B cell (primary cell): ENCODE data around the gene LMAN1. TPM values are rescaled to one million over a fixed set of nuclear protein-coding genes. Genes with fewer than 3 reads are reported as not detected.
A peak's percentile ranks its signal among the peaks of the same experiment; 100 is the strongest.

Experiments
- ATAC-seq: fragments of 200-7000 bp; cut with Tn5 transposase; one replicate; pipeline ENCODE4 v1.10.0; 2021; ENCODE audit warnings: low read depth, mild to moderate bottlenecking, moderate number of reproducible peaks, moderate library complexity
- CTCF ChIA-PET: fragments of 350-600 bp; sonication (Branson Sonifier 250); formaldehyde crosslinking; loops from one replicate; lab custom pipeline; 2021; ENCODE audit warnings: antibody characterized with exemption, inconsistent platforms; lab: Charles Lee
- POLR2A ChIA-PET: fragments of 350-600 bp; sonication (Branson Sonifier 250); formaldehyde crosslinking; loops from one replicate; lab custom pipeline; 2021; ENCODE audit warnings: antibody characterized with exemption; lab: Charles Lee
- DNase-seq: peaks from one replicate; pipeline ENCODE4 v3.0.0; 2013
- H2AFZ ChIP-seq: 2 replicates; pipeline ENCODE4 v1.6.1; 2012; ENCODE audit warnings: mild to moderate bottlenecking, low read depth, low read length; ENCODE audit not compliant: insufficient read depth, poor library complexity, severe bottlenecking
- H3K27ac ChIP-seq, 2 donors: 1 replicate in 1 of 2; 2 replicates in 1 of 2; pipeline ENCODE4 v1.5.1; 2012 to 2013; ENCODE audit warnings: low read length in 2 of 2, mild to moderate bottlenecking in 2 of 2, moderate library complexity in 1 of 2
- H3K27me3 ChIP-seq, 4 experiments: fragments of 200-600 bp in 1 of 4; sonication (generic) in 1 of 4; replicated peaks in 1 of 4; 1 replicate in 2 of 4; 2 replicates in 2 of 4; pipeline versions ENCODE4 v1.6.1 to v1.7.0; 2013 to 2016; ENCODE audit warnings: low read length in 3 of 4, mild to moderate bottlenecking in 2 of 4, mixed read lengths in 1 of 4, moderate library complexity in 1 of 4; ENCODE audit not compliant: insufficient read depth in 4 of 4, control insufficient read depth in 3 of 4; ENCODE audit errors: control extremely low read depth in 1 of 4
- H3K36me3 ChIP-seq, 2 experiments: replicated peaks in 1 of 2; 1 replicate in 1 of 2; 2 replicates in 1 of 2; pipeline versions ENCODE4 v1.6.1 to v1.7.1; 2013; ENCODE audit warnings: low read length in 1 of 2; ENCODE audit not compliant: insufficient read depth in 2 of 2, control insufficient read depth in 1 of 2; ENCODE audit errors: control extremely low read depth in 1 of 2, extremely low read depth in 1 of 2
- H3K4me1 ChIP-seq, 2 donors: fragments of 200-600 bp in 1 of 2; sonication (generic) in 1 of 2; 1 replicate in 1 of 2; 2 replicates in 1 of 2; pipeline versions ENCODE4 v1.5.1 to v1.6.1; 2013 to 2017; ENCODE audit warnings: low read length in 2 of 2; ENCODE audit not compliant: control insufficient read depth in 2 of 2, insufficient read depth in 2 of 2
- H3K4me2 ChIP-seq: replicated peaks from 2 replicates; pipeline ENCODE3; 2012; ENCODE audit warnings: mild to moderate bottlenecking, low read depth, low read length; ENCODE audit not compliant: poor library complexity, severe bottlenecking
- H3K4me3 ChIP-seq, 5 experiments: fragments of 200-600 bp in 1 of 5; sonication (generic) in 1 of 5; 1 replicate in 3 of 5; 2 replicates in 2 of 5; pipeline versions ENCODE4 v1.5.1 to v1.7.0; 2011 to 2016; ENCODE audit warnings: low read length in 4 of 5, mild to moderate bottlenecking in 4 of 5, low read depth in 2 of 5, control low read depth in 1 of 5, moderate library complexity in 1 of 5; ENCODE audit not compliant: insufficient read depth in 1 of 5; ENCODE audit errors: control extremely low read depth in 1 of 5, extremely low read depth in 1 of 5
- H3K79me2 ChIP-seq: fragments of 200-600 bp; sonication (generic); one replicate; pipeline ENCODE4 v1.6.0; 2016; ENCODE audit warnings: low read length; ENCODE audit not compliant: control insufficient read depth, insufficient read depth
- H3K9ac ChIP-seq: fragments of 200-600 bp; sonication (generic); 2 replicates; pipeline ENCODE4 v1.6.1; 2017; ENCODE audit warnings: mild to moderate bottlenecking, low read length, moderate library complexity
- H3K9me3 ChIP-seq, 3 donors: one replicate each; pipeline versions ENCODE4 v1.6.1 to v1.7.1; 2013; ENCODE audit warnings: low read length in 2 of 3; ENCODE audit not compliant: control insufficient read depth in 2 of 3, insufficient read depth in 1 of 3; ENCODE audit errors: control extremely low read depth in 1 of 3
- H4K20me1 ChIP-seq: 2 replicates; pipeline ENCODE4 v1.6.0; 2012; ENCODE audit warnings: mild to moderate bottlenecking, low read length; ENCODE audit not compliant: insufficient read depth, control insufficient read depth, poor library complexity, severe bottlenecking
- H3K27ac Mint-ChIP-seq: one replicate; pipeline ENCODE4 v1.8.0; 2021; ENCODE audit warnings: mixed read lengths
- H3K27me3 Mint-ChIP-seq: one replicate; pipeline ENCODE4 v1.8.0; 2021; ENCODE audit warnings: mixed read lengths
- H3K4me1 Mint-ChIP-seq: one replicate; pipeline ENCODE4 v1.8.0; 2021; ENCODE audit warnings: mixed read lengths
- H3K4me3 Mint-ChIP-seq: one replicate; pipeline ENCODE4 v1.8.0; 2021; ENCODE audit warnings: mixed read lengths
- H3K9me3 Mint-ChIP-seq: one replicate; pipeline ENCODE4 v1.8.0; 2022; ENCODE audit warnings: mixed read lengths; ENCODE audit not compliant: insufficient read depth
- EZH2 ChIP-seq: IDR thresholded peaks from 2 replicates; pipeline ENCODE4 v1.6.1; 2012; ENCODE audit warnings: borderline replicate concordance, low read depth, mild to moderate bottlenecking, moderate library complexity, low read length; ENCODE audit not compliant: insufficient read depth, poor library complexity, severe bottlenecking
- WGBS: methylation state at CpG from one replicate; pipeline ENCODE4 v1.1.5; 2013; ENCODE audit warnings: missing lambda C conversion rate; ENCODE audit not compliant: insufficient coverage; 5-methylcytosine and 5-hydroxymethylcytosine counted together
- intact Hi-C: fragments of 100-400 bp; cut with micrococcal nuclease; formaldehyde crosslinking; loops from one replicate; pipeline ENCODE4 v1.10.0; 2022
- polyA plus RNA-seq: library from polyadenylated mRNA; depleted of rRNA; stranded (reverse); fragments of >200 nt; gene quantifications from 2 replicates; pipeline ENCODE4 v1.2.3, GENCODE V29; 2012
- total RNA-seq, 2 donors: library from RNA; stranded (reverse); fragments of 120-200 nt in 1 of 2; gene quantifications; 1 replicate in 1 of 2; 2 replicates in 1 of 2; pipeline versions ENCODE4 v1.2.3 to v1.2.4, GENCODE V29; 2013 to 2022
- TF ChIP-seq, protein P1 (sequence below): fragments of 200-600 bp; IDR thresholded peaks from one replicate; pipeline ENCODE4 v1.8.0; 2022; ENCODE audit warnings: antibody characterized with exemption, mild to moderate bottlenecking

Gene LMAN1
- total and polyA plus RNA-seq, 2 donors (not counting 1 experiment from before 2014, with no cell fraction given), result 9.2 to 41.1 TPM

DNA sequence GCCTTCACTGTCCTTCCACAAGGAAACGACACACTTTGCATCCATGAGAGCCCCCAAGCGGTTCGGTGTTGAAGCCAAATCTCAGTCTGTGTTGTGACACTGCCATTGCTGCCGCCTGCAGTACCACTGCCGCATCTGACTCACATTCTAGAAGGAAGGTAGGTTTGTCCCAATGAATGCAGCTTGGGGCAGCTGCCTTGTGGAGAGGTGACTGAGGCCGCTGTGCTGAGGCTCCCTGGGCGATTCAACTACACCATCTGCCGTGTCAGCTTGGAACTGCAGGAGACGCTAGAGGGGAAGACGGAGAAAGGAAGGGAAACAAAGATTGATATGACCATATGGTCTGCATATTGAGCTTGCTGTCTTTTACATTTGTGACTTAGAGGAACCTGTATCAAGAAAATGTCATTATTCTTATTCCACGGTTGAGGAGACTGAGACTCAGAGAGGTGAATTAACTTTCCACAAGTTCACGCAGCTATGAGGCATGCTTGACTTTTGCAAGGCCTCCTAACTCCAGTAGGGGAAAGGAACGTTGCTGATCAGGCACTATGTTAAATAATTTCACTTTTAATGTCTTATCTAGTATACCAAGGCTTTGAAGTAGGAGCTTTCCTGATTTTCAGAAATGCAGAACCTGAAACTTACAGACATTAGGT lies 43.5 kb upstream of the LMAN1 start:
- 7% methylated on average over 9 of the region's 13 CpGs for WGBS
- H3K27me3 Mint-ChIP-seq, result peaks cover 9% of the 10 kb centered on the region
- H3K9me3 ChIP-seq, result no peaks in the 10 kb centered on the region
- ChIA-PET CTCF (interaction anchor here (0.6 to 4.7 kb wide), 31 partner anchors 11 to 1684 kb away, joined by 3 to 84 read pairs (median 5); partner anchors contain the start of gene CPLX4), POLR2A (no interaction called here)
- DNase-seq (peak; percentile 71), ATAC-seq (peak; percentile 91)
- no peaks in the 10 kb centered on the region for H3K4me1 ChIP-seq
- H2AFZ ChIP-seq, result peak overlapping the region; percentile 18
- H3K27ac ChIP-seq, result no peak overlapping the region
- H3K4me1 Mint-ChIP-seq, result no peaks in the 10 kb centered on the region
- H4K20me1 ChIP-seq, result no peaks in the 10 kb centered on the region
- no peak overlapping the region for H3K4me3 ChIP-seq
- TF ChIP-seq EZH2, result no peak
- TF ChIP-seq, protein P1, sequence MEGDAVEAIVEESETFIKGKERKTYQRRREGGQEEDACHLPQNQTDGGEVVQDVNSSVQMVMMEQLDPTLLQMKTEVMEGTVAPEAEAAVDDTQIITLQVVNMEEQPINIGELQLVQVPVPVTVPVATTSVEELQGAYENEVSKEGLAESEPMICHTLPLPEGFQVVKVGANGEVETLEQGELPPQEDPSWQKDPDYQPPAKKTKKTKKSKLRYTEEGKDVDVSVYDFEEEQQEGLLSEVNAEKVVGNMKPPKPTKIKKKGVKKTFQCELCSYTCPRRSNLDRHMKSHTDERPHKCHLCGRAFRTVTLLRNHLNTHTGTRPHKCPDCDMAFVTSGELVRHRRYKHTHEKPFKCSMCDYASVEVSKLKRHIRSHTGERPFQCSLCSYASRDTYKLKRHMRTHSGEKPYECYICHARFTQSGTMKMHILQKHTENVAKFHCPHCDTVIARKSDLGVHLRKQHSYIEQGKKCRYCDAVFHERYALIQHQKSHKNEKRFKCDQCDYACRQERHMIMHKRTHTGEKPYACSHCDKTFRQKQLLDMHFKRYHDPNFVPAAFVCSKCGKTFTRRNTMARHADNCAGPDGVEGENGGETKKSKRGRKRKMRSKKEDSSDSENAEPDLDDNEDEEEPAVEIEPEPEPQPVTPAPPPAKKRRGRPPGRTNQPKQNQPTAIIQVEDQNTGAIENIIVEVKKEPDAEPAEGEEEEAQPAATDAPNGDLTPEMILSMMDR, result peak; percentile 88
- H3K27ac Mint-ChIP-seq, result no peak overlapping the region
- no peak overlapping the region for H3K9ac ChIP-seq
- H3K4me3 Mint-ChIP-seq, result no peak overlapping the region
- H3K27me3 ChIP-seq, result no peaks in the 10 kb centered on the region
- intact Hi-C loops, result loop anchor here (2.0 kb wide), 2 partner anchors 318 to 622 kb away; no protein-coding TSS in a partner anchor
- H3K36me3 ChIP-seq, result no peaks in the 10 kb centered on the region
- H3K79me2 ChIP-seq, result no peaks in the 10 kb centered on the region
- no peak overlapping the region for H3K4me2 ChIP-seq
- no peaks in the 10 kb centered on the region for H3K9me3 Mint-ChIP-seq

- H3K27me3 ChIP-seq, result peaks cover 0 to 10% (median 2%) of the 10 kb centered on the region in 4 experiments
- Mint-ChIP-seq H3K4me3 (no peak overlapping the region), H3K27me3 (peaks cover 19% of the 10 kb centered on the region), H3K4me1 (no peaks in the 10 kb centered on the region), H3K9me3 (no peaks in the 10 kb centered on the region), H3K27ac (no peak overlapping the region)
- H4K20me1 ChIP-seq, result no peaks in the 10 kb centered on the region
- intact Hi-C loops, result no loop called here
- ChIA-PET CTCF (interaction anchor here (1.5 to 4.7 kb wide), 3 partner anchors 14 to 151 kb away, joined by 3 to 84 read pairs (median 5); no protein-coding TSS in a partner anchor), POLR2A (no interaction called here)
- WGBS, result no CpG with 5 or more reads among the region's 6 CpGs
- no peak overlapping the region for H3K4me3 ChIP-seq
- TF ChIP-seq, protein P1, result no peak
- TF ChIP-seq EZH2, result no peak
- no peak overlapping the region for H3K27ac ChIP-seq
- peaks cover 0 to 4% of the 10 kb centered on the region in 2 donors for H3K4me1 ChIP-seq
- H2AFZ ChIP-seq, result no peak overlapping the region
- ATAC-seq (no peak), DNase-seq (no peak)
- no peaks in the 10 kb centered on the region for H3K79me2 ChIP-seq
- no peak overlapping the region for H3K4me2 ChIP-seq
- no peaks in the 10 kb centered on the region for H3K9me3 ChIP-seq
- no peaks in the 10 kb centered on the region for H3K36me3 ChIP-seq
- H3K9ac ChIP-seq, result no peak overlapping the region
These were observed 41.3 kb upstream of the LMAN1 start for GRCh38 chr18:59400407-59400806.
